Calu3 (cell line): ENCODE results near the gene ZCCHC8. TPM values are rescaled to one million over a fixed set of nuclear protein-coding genes. Genes with fewer than 3 reads are reported as not detected.
"Not testable (repeated sequence)": the region's sequence is repeated elsewhere in the genome, so short reads cannot be mapped to it uniquely, and the experiment has no call there.

ENCODE experiments used
- BruUV-seq: library from RNA; stranded (reverse); fragments of 400-500 nt; replicated peaks from 2 replicates; lab custom pipeline; 2021; lab: Mats Ljungman, UMichigan
- CTCF ChIA-PET: fragments of 300-600 bp; sonication (Branson Sonifier 250); formaldehyde crosslinking; loops from one replicate; lab custom pipeline; 2022; ENCODE audit warnings: antibody characterized with exemption; lab: Charles Lee
- DNase-seq: peaks from one replicate; pipeline ENCODE4 v3.0.0; 2022
- H3K27ac Mint-ChIP-seq: one replicate; pipeline ENCODE4 v1.8.0; 2022; ENCODE audit warnings: mixed read lengths; ENCODE audit not compliant: unreplicated experiment
- H3K27me3 Mint-ChIP-seq: one replicate; pipeline ENCODE4 v1.8.0; 2022; ENCODE audit warnings: mixed read lengths; ENCODE audit not compliant: unreplicated experiment
- H3K36me3 Mint-ChIP-seq: one replicate; pipeline ENCODE4 v1.8.0; 2022; ENCODE audit warnings: mild to moderate bottlenecking, moderate library complexity, mixed read lengths; ENCODE audit not compliant: insufficient read depth, unreplicated experiment
- H3K4me1 Mint-ChIP-seq: one replicate; pipeline ENCODE4 v1.8.0; 2022; ENCODE audit warnings: mild to moderate bottlenecking, low read depth, mixed read lengths; ENCODE audit not compliant: unreplicated experiment
- H3K4me3 Mint-ChIP-seq: one replicate; pipeline ENCODE4 v1.8.0; 2022; ENCODE audit warnings: mild to moderate bottlenecking, low read depth, moderate library complexity, mixed read lengths; ENCODE audit not compliant: unreplicated experiment
- H3K9me3 Mint-ChIP-seq: one replicate; pipeline ENCODE4 v1.8.0; 2022; ENCODE audit warnings: low read depth, mixed read lengths; ENCODE audit not compliant: unreplicated experiment
- intact Hi-C: fragments of 100-400 bp; cut with micrococcal nuclease; formaldehyde crosslinking; loops from one replicate; pipeline ENCODE4 v1.10.0; 2022; ENCODE audit not compliant: unreplicated experiment
- total RNA-seq: library from RNA; stranded (reverse); gene quantifications from 2 replicates; pipeline ENCODE4 v1.2.3, GENCODE V29; 2022
- TF ChIP-seq, protein P1 (sequence below): fragments of 200-600 bp; IDR thresholded peaks from one replicate; pipeline ENCODE4 v1.8.0; 2022; ENCODE audit warnings: antibody characterized with exemption; ENCODE audit not compliant: unreplicated experiment

ZCCHC8 gene
- total RNA-seq, 1 experiment from 2014 or later: 46.6 TPM

DNA sequence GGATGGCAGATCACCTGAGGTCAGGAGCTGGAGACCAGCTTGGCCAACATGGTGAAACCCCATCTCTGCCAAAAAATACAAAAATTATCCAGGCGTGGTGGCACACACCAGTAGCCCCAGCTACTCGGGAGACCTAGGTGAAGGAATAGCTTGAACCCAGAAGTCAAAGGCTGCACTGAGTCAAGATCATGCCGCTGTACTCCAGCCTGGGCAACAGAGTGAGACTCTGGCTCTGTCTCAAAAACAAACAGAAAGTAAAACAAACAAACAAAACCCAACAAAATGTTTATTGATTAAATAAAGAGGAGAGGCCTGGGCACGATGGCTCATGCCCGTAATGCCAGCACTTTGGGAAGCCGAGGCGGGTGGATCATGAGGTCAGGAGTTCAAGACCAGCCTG is 5.5 kb downstream of the ZCCHC8 start:
- no peaks in the 10 kb centered on the region for H3K9me3 Mint-ChIP-seq
- H3K27me3 Mint-ChIP-seq: no peaks in the 10 kb centered on the region
- CTCF ChIA-PET: no interaction called here
- H3K36me3 Mint-ChIP-seq: peaks cover 55% of the 10 kb centered on the region
- no TSS peak for BruUV-seq
- H3K27ac Mint-ChIP-seq: no peak overlapping the region
- TF ChIP-seq, protein P1, sequence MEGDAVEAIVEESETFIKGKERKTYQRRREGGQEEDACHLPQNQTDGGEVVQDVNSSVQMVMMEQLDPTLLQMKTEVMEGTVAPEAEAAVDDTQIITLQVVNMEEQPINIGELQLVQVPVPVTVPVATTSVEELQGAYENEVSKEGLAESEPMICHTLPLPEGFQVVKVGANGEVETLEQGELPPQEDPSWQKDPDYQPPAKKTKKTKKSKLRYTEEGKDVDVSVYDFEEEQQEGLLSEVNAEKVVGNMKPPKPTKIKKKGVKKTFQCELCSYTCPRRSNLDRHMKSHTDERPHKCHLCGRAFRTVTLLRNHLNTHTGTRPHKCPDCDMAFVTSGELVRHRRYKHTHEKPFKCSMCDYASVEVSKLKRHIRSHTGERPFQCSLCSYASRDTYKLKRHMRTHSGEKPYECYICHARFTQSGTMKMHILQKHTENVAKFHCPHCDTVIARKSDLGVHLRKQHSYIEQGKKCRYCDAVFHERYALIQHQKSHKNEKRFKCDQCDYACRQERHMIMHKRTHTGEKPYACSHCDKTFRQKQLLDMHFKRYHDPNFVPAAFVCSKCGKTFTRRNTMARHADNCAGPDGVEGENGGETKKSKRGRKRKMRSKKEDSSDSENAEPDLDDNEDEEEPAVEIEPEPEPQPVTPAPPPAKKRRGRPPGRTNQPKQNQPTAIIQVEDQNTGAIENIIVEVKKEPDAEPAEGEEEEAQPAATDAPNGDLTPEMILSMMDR: no peak
- H3K4me1 Mint-ChIP-seq: no peaks in the 10 kb centered on the region
- H3K4me3 Mint-ChIP-seq: no peak overlapping the region
- DNase-seq: no peak
- intact Hi-C loops: no loop called here

DNA sequence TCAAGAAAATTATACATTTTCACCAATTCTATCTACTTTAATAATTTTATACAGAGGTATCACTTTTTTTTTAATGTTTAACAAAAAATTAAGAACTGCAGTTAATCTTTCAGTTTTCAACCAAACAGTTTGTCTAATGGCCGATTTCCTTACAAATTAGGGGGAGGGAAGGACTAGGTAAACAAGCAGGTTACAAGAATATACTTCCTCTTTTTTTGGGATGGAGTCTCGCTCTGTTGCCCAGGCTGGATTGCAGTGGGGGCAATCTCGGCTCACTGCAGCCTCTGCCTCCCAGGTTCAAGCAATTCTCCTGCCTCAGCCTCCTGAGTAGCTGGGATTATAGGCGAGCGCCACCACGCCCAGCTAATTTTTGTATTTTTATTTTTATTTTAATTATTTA is 7.5 kb downstream of the ZCCHC8 start:
- BruUV-seq, DNase-seq, H3K9me3 Mint-ChIP-seq, H3K4me3 Mint-ChIP-seq, H3K27ac Mint-ChIP-seq, H3K4me1 Mint-ChIP-seq, intact Hi-C loops, H3K27me3 Mint-ChIP-seq: not testable (repeated sequence)
- H3K36me3 Mint-ChIP-seq: peaks cover 55% of the 10 kb centered on the region
- CTCF ChIA-PET: interaction anchor here (2.7 kb wide), 1 partner anchor 94 kb away, joined by 6 read pairs; no protein-coding TSS in a partner anchor

DNA sequence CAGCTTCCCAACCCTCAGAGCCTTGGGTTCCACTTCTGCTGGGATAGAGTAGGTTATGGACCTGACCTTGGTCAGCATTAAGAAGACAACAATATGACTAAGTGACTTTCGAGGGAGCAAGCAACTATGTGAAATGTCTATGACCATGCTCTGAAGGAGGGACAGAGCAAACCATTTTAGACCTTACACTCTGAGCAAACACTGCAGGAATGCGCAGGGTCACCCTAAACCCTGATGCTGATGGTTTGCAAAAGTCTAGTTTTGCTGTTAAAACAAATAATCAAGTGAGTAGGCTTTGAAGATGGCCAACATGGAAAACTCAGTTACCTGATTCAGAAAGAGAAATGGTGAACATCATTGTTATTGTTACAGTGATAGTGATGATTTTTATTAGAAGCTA is 8.7 kb downstream of the ZCCHC8 start:
- no peaks in the 10 kb centered on the region for H3K9me3 Mint-ChIP-seq
- no peak overlapping the region for H3K27ac Mint-ChIP-seq
- CTCF ChIA-PET: interaction anchor here (2.7 kb wide), 1 partner anchor 92 kb away, joined by 6 read pairs; no protein-coding TSS in a partner anchor
- H3K36me3 Mint-ChIP-seq: peaks cover 60% of the 10 kb centered on the region
- no peaks in the 10 kb centered on the region for H3K27me3 Mint-ChIP-seq
- no peak for DNase-seq
- intact Hi-C loops: no loop called here
- no peak overlapping the region for H3K4me3 Mint-ChIP-seq
- TF ChIP-seq, protein P1: no peak
- H3K4me1 Mint-ChIP-seq: no peaks in the 10 kb centered on the region
- BruUV-seq: no TSS peak

DNA sequence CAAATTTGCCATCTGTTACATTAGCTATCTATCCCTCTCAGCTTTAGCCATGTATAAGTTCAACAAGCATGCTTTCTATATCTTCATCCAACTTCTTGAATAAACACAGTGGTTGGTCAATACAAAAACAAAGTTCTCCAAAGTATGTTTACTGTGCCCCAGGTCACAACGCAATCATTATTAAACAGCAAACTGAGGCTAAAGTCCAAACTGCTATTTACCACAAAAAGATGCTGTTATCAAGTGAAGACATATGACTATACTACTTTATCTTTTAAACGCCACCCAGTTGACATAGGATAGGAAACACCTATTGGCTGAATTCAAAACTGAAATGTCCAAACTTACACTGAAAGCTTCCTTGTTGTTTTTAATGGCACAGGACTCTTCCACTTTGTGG is 11.7 kb downstream of the ZCCHC8 start:
- DNase-seq: no peak
- BruUV-seq: TSS peak; percentile 2
- Mint-ChIP-seq H3K27ac (no peak overlapping the region), H3K36me3 (peaks cover 70% of the 10 kb centered on the region), H3K9me3 (no peaks in the 10 kb centered on the region), H3K27me3 (no peaks in the 10 kb centered on the region), H3K4me1 (no peaks in the 10 kb centered on the region), H3K4me3 (no peak overlapping the region)
- TF ChIP-seq, protein P1: no peak
- intact Hi-C loops: no loop called here
- CTCF ChIA-PET: no interaction called here

DNA sequence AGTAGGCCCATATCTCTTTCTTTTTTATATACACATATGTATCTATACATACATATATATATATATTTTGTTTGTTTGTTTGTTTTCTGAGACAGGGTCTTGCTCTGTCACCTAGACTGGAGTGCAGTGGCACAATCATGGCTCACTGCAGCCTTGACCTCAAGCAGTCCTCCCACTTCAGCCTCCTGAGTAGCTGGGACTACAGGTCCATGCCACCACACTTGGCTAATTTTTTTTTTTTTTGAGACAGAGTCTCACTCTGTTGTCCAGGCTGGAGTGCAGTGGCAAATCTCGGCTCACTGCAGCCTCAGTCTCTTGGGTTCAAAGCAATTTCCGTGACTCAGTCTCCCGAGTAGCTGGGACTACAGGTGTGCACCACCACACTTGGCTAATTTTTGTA is 12.9 kb downstream of the ZCCHC8 start:
- H3K9me3 Mint-ChIP-seq, intact Hi-C loops, DNase-seq, H3K4me3 Mint-ChIP-seq, H3K27ac Mint-ChIP-seq, H3K27me3 Mint-ChIP-seq, H3K4me1 Mint-ChIP-seq, CTCF ChIA-PET, BruUV-seq: not testable (repeated sequence)
- peaks cover 76% of the 10 kb centered on the region for H3K36me3 Mint-ChIP-seq
